ENCODE results near the gene SASH3.

SASH3 gene

GRCh38 chrX:129802863-129803262, 23.1 kb downstream of the SASH3 start:
- Histone ChIP-seq H3K27me3 (peaks cover 51 to 93% (median 77%) of the 10 kb centered on the region in 11 experiments), H3K9me3 (replicated peaks in 1 of 11) (no peaks in the 10 kb centered on the region), H3K9ac (no peak overlapping the region), H3K4me3 (no peak overlapping the region), H3K4me1 (peaks cover 0 to 19% (median 11%) of the 10 kb centered on the region in 10 experiments; a peak in 11 of 20 replicates), H3K4me2 (no peak overlapping the region), H3K27ac (no peak overlapping the region), H4K20me1 (peaks cover 0 to 16% (median 5%) of the 10 kb centered on the region in 11 experiments; a peak in 8 of 22 replicates), H3K36me3 (peaks cover 10 to 30% (median 21%) of the 10 kb centered on the region in 11 experiments; a peak in 21 of 22 replicates)
- no peak for TF ChIP-seq Cebpa-rat (IDR thresholded peaks at IDR 0.05)

- peaks cover 0 to 24% (median 0%) of the 10 kb centered on the region in 10 experiments; a peak in 6 of 20 replicates for H3K4me1 ChIP-seq
- TF ChIP-seq Cebpa-rat (IDR thresholded peaks at IDR 0.05) = no peak
- H3K27me3 ChIP-seq = peaks cover 38 to 89% (median 76%) of the 10 kb centered on the region in 11 experiments
- H3K4me3 ChIP-seq = no peak overlapping the region
- H3K36me3 ChIP-seq = peaks cover 9 to 33% (median 20%) of the 10 kb centered on the region in 11 experiments; a peak in 19 of 22 replicates
- H4K20me1 ChIP-seq = peaks cover 0 to 4% (median 0%) of the 10 kb centered on the region in 11 experiments; a peak in 1 of 22 replicates
- H3K9ac ChIP-seq = no peak overlapping the region
- H3K9me3 ChIP-seq (replicated peaks in 1 of 11) = peaks cover 0 to 16% (median 8%) of the 10 kb centered on the region in 11 experiments; a peak in 11 of 22 replicates
- H3K27ac ChIP-seq = no peak overlapping the region
- no peak overlapping the region for H3K4me2 ChIP-seq
Measured at GRCh38 chrX:129804806-129805205, 25.1 kb downstream of the SASH3 start.

GRCh38 chrX:129808158-129808828, 28.5 kb downstream of the SASH3 start:
- H4K20me1 ChIP-seq = no peaks in the 10 kb centered on the region; a peak in 1 of 22 replicates
- H3K4me2 ChIP-seq = peak overlapping the region in 4 of 11 experiments; percentile 1 to 68 (median 27); a peak in 5 of 22 replicates
- H3K27me3 ChIP-seq = peaks cover 35 to 80% (median 70%) of the 10 kb centered on the region in 11 experiments
- H3K9me3 ChIP-seq (replicated peaks in 1 of 11) = peaks cover 0 to 16% (median 8%) of the 10 kb centered on the region in 11 experiments; a peak in 11 of 22 replicates
- H3K9ac ChIP-seq = no peak overlapping the region
- H3K4me3 ChIP-seq = no peak overlapping the region
- H3K4me1 ChIP-seq = peaks cover 0 to 27% (median 0%) of the 10 kb centered on the region in 10 experiments; a peak in 6 of 20 replicates
- TF ChIP-seq Cebpa-rat (IDR thresholded peaks at IDR 0.05) = no peak
- peak overlapping the region in 3 of 11 experiments; percentile 11 to 60 (median 12); a peak in 3 of 22 replicates for H3K27ac ChIP-seq
- peaks cover 12 to 59% (median 36%) of the 10 kb centered on the region in 11 experiments; a peak in 21 of 22 replicates for H3K36me3 ChIP-seq

- Histone ChIP-seq H3K36me3 (peaks cover 12 to 63% (median 36%) of the 10 kb centered on the region in 11 experiments; a peak in 21 of 22 replicates), H3K27me3 (peaks cover 29 to 80% (median 70%) of the 10 kb centered on the region in 11 experiments), H3K4me3 (no peak overlapping the region), H3K9ac (no peak overlapping the region), H3K9me3 (replicated peaks in 1 of 11) (peaks cover 0 to 16% (median 8%) of the 10 kb centered on the region in 11 experiments; a peak in 11 of 22 replicates), H3K4me2 (peak overlapping the region in 5 of 11 experiments; percentile 12 to 68 (median 22); a peak in 8 of 22 replicates), H3K27ac (peak overlapping the region in 2 of 11 experiments; percentile 27 to 60; a peak in 2 of 22 replicates), H4K20me1 (no peaks in the 10 kb centered on the region; a peak in 1 of 22 replicates), H3K4me1 (peaks cover 0 to 32% (median 0%) of the 10 kb centered on the region in 10 experiments; a peak in 6 of 20 replicates)
- TF ChIP-seq Cebpa-rat (IDR thresholded peaks at IDR 0.05) = no peak
Measured at GRCh38 chrX:129808829-129809796, 29.4 kb downstream of the SASH3 start.

- H3K4me3 ChIP-seq = no peak overlapping the region
- H4K20me1 ChIP-seq = no peaks in the 10 kb centered on the region; a peak in 1 of 22 replicates
- no peak for TF ChIP-seq Cebpa-rat (IDR thresholded peaks at IDR 0.05)
- H3K4me2 ChIP-seq = no peak overlapping the region
- no peak overlapping the region for H3K27ac ChIP-seq
- H3K36me3 ChIP-seq = peaks cover 0 to 58% (median 28%) of the 10 kb centered on the region in 11 experiments; a peak in 20 of 22 replicates
- peaks cover 31 to 79% (median 59%) of the 10 kb centered on the region in 11 experiments; a peak in 21 of 22 replicates for H3K27me3 ChIP-seq
- no peak overlapping the region for H3K9ac ChIP-seq
- peaks cover 0 to 28% (median 0%) of the 10 kb centered on the region in 10 experiments; a peak in 6 of 20 replicates for H3K4me1 ChIP-seq
- H3K9me3 ChIP-seq (replicated peaks in 1 of 11) = peaks cover 0 to 15% (median 13%) of the 10 kb centered on the region in 11 experiments; a peak in 16 of 22 replicates
Measured at GRCh38 chrX:129813662-129814368, 34.1 kb downstream of the SASH3 start.

GRCh38 chrX:129818123-129818522, 38.4 kb downstream of the SASH3 start:
- no peaks in the 10 kb centered on the region for H4K20me1 ChIP-seq
- peaks cover 0 to 16% (median 0%) of the 10 kb centered on the region in 10 experiments; a peak in 3 of 20 replicates for H3K4me1 ChIP-seq
- H3K27me3 ChIP-seq = peaks cover 17 to 57% (median 43%) of the 10 kb centered on the region in 11 experiments; a peak in 20 of 22 replicates
- peaks cover 0 to 9% (median 5%) of the 10 kb centered on the region in 11 experiments; a peak in 10 of 22 replicates for H3K9me3 ChIP-seq (replicated peaks in 1 of 11)
- H3K4me3 ChIP-seq = no peak overlapping the region
- no peak overlapping the region for H3K9ac ChIP-seq
- peaks cover 0 to 25% (median 12%) of the 10 kb centered on the region in 11 experiments; a peak in 11 of 22 replicates for H3K36me3 ChIP-seq
- no peak overlapping the region for H3K27ac ChIP-seq
- H3K4me2 ChIP-seq = no peak overlapping the region
- TF ChIP-seq Cebpa-rat (IDR thresholded peaks at IDR 0.05) = no peak

- Histone ChIP-seq H4K20me1 (no peaks in the 10 kb centered on the region; a peak in 1 of 22 replicates), H3K36me3 (peaks cover 0 to 11% (median 3%) of the 10 kb centered on the region in 11 experiments; a peak in 8 of 22 replicates), H3K4me2 (peak overlapping the region; percentile 15 to 60 (median 46); a peak in 16 of 22 replicates), H3K4me1 (peaks cover 5 to 16% (median 11%) of the 10 kb centered on the region in 10 experiments; a peak in 13 of 20 replicates), H3K9me3 (replicated peaks in 1 of 11) (peaks cover 0 to 5% (median under 1%) of the 10 kb centered on the region in 11 experiments; a peak in 6 of 22 replicates), H3K27me3 (peaks cover 26 to 47% (median 37%) of the 10 kb centered on the region in 11 experiments), H3K27ac (peak overlapping the region in 9 of 11 experiments; percentile 41 to 74 (median 69); a peak in 19 of 22 replicates), H3K9ac (peak overlapping the region in 9 of 11 experiments; percentile 27 to 61 (median 46); a peak in 13 of 22 replicates), H3K4me3 (no peak overlapping the region)
- TF ChIP-seq Cebpa-rat (IDR thresholded peaks at IDR 0.05) = no peak
Measured at GRCh38 chrX:129823115-129823514, 43.4 kb downstream of the SASH3 start.

Measured in BLaER1 treated with 17β-estradiol and CSF1 and Interleukin-3, amounts not matched to agents 10 nM and 100 nM (cell line).